Panc1 (cell line): ENCODE measurements around the gene EML6. TPM values are rescaled to one million over a fixed set of nuclear protein-coding genes. Genes with fewer than 3 reads are reported as not detected.

ENCODE experiments used
- ATAC-seq: fragments of 200-7000 bp; cut with Tn5 transposase; 2 replicates; pipeline ENCODE4 v1.9.1; 2020; ENCODE audit warnings: mild to moderate bottlenecking, moderate library complexity
- BruUV-seq: library from RNA; stranded (reverse); fragments of 400-500 nt; replicated peaks from 2 replicates; lab custom pipeline; 2021; lab: Mats Ljungman, UMichigan
- CTCF ChIA-PET: fragments of 300-600 bp; sonication (Branson Sonifier 250); formaldehyde crosslinking; loops from one replicate; lab custom pipeline; 2022; ENCODE audit warnings: antibody characterized with exemption; lab: Charles Lee
- POLR2A ChIA-PET: fragments of 300-600 bp; sonication (Branson Sonifier 250); formaldehyde crosslinking; loops from one replicate; lab custom pipeline; 2022; ENCODE audit warnings: antibody characterized with exemption; lab: Charles Lee
- DNase-seq: peaks from one replicate; pipeline ENCODE4 v3.0.0-alpha.2; 2010; ENCODE audit warnings: low read depth, low spot score
- H3K27ac ChIP-seq: 2 replicates; pipeline ENCODE4 v1.5.1; 2011; ENCODE audit warnings: mild to moderate bottlenecking, low read length, inconsistent platforms
- H3K27me3 ChIP-seq: fragments of 200-500 bp; sonication (Bioruptor generic); 2 replicates; pipeline ENCODE4 v1.6.0; 2014; ENCODE audit warnings: low read length, inconsistent platforms; ENCODE audit not compliant: control insufficient read depth, insufficient read depth
- H3K36me3 ChIP-seq: fragments of 200-500 bp; sonication (Bioruptor generic); 2 replicates; pipeline ENCODE4 v1.5.1; 2014; ENCODE audit warnings: inconsistent platforms, mild to moderate bottlenecking, low read length, moderate library complexity; ENCODE audit not compliant: control insufficient read depth, insufficient read depth
- H3K4me1 ChIP-seq: 2 replicates; pipeline ENCODE4 v1.5.1; 2011; ENCODE audit warnings: inconsistent platforms, mild to moderate bottlenecking, low read length, moderate library complexity; ENCODE audit not compliant: control insufficient read depth, insufficient read depth
- H3K4me3 ChIP-seq, 2 experiments: 2 replicates each; pipeline ENCODE4 v1.5.1; 2011 to 2012; ENCODE audit warnings: low read depth in 2 of 2, low read length in 2 of 2, mild to moderate bottlenecking in 2 of 2, inconsistent platforms in 1 of 2, moderate library complexity in 1 of 2
- H3K9me3 ChIP-seq: fragments of 200-500 bp; sonication (Bioruptor generic); 2 replicates; pipeline ENCODE4 v1.5.1; 2014; ENCODE audit warnings: low read depth, mild to moderate bottlenecking, inconsistent platforms, low read length, moderate library complexity; ENCODE audit not compliant: control insufficient read depth, insufficient read depth
- CTCF ChIP-seq: fragments of 450-650 bp; IDR thresholded peaks from 2 replicates; pipeline ENCODE4 v1.5.1; 2017; ENCODE audit warnings: mild to moderate bottlenecking
- POLR2AphosphoS5 ChIP-seq: IDR thresholded peaks from 2 replicates; pipeline ENCODE4 v1.6.1; 2012; ENCODE audit warnings: mild to moderate bottlenecking, low read depth, low read length, moderate library complexity
- REST ChIP-seq, 2 experiments: IDR thresholded peaks; 2 replicates each; pipeline ENCODE4 v1.6.1; 2011 to 2012; ENCODE audit warnings: low read depth in 2 of 2, control low read depth in 1 of 2, low read length in 1 of 2, mild to moderate bottlenecking in 1 of 2, moderate library complexity in 1 of 2; ENCODE audit not compliant: insufficient read depth in 1 of 2
- SIN3A ChIP-seq: IDR thresholded peaks from 2 replicates; pipeline ENCODE4 v1.6.1; 2012; ENCODE audit warnings: low read depth, mild to moderate bottlenecking, low read length, moderate library complexity, borderline replicate concordance; ENCODE audit not compliant: insufficient read depth
- TCF7L2 ChIP-seq: IDR thresholded peaks from 2 replicates; pipeline ENCODE4 v1.6.1; 2011; ENCODE audit warnings: mild to moderate bottlenecking, low read depth, low read length, inconsistent platforms
- in situ Hi-C: cut with HindIII; loops from 2 replicates; pipeline ENCODE4 v1.10.0; 2016; ENCODE audit warnings: low sequenced_read_pairs, low pct_unique_long_range_greater_than_20kb
- intact Hi-C: fragments of 100-400 bp; cut with micrococcal nuclease; formaldehyde crosslinking; loops from one replicate; pipeline ENCODE4 v1.10.0; 2022; ENCODE audit not compliant: unreplicated experiment
- total RNA-seq: library from RNA; stranded (reverse); gene quantifications from one replicate; pipeline ENCODE4 v1.2.1, GENCODE V29; 2021; ENCODE audit not compliant: unreplicated experiment

The EML6 gene
- total RNA-seq, 1 experiment from 2014 or later, result 6.3 TPM

- TF ChIP-seq TCF7L2 (no peak), POLR2AphosphoS5 (no peak), CTCF (no peak), SIN3A (no peak), REST (IDR thresholded peaks at IDR 0.05; ENCODE audit: insufficient read depth in 1 of 2, low read depth in 2 of 2, low read length in 1 of 2) (no peak)
- Histone ChIP-seq H3K9me3 (no peaks in the 10 kb centered on the region), H3K4me1 (peaks cover 21% of the 10 kb centered on the region), H3K36me3 (no peaks in the 10 kb centered on the region), H3K27me3 (no peaks in the 10 kb centered on the region), H3K4me3 (no peak overlapping the region), H3K27ac (peak overlapping the region; percentile 56)
- in situ Hi-C loops (no loop called here), intact Hi-C loops (no loop called here)
- BruUV-seq, result no TSS peak
- ATAC-seq (no peak), DNase-seq (no peak)
- CTCF ChIA-PET, result no interaction called here
- POLR2A ChIA-PET, result no interaction called here
These were observed 239.5 kb downstream of the EML6 start for GRCh38 chr2:54962935-54963440.

- DNase-seq (no peak), ATAC-seq (no peak)
- BruUV-seq, result no TSS peak
- no peaks in the 10 kb centered on the region for H3K9me3 ChIP-seq
- no peaks in the 10 kb centered on the region for H3K27me3 ChIP-seq
- no peaks in the 10 kb centered on the region for H3K36me3 ChIP-seq
- intact Hi-C loops, result no loop called here
- no peak overlapping the region for H3K4me3 ChIP-seq
- POLR2A ChIA-PET, result no interaction called here
- peak overlapping the region; percentile 56 for H3K27ac ChIP-seq
- in situ Hi-C loops, result no loop called here
- CTCF ChIA-PET, result no interaction called here
- peaks cover 20% of the 10 kb centered on the region for H3K4me1 ChIP-seq
- TF ChIP-seq CTCF (no peak), TCF7L2 (no peak), POLR2AphosphoS5 (no peak), SIN3A (no peak), REST (IDR thresholded peaks at IDR 0.05; ENCODE audit: insufficient read depth in 1 of 2, low read depth in 2 of 2, low read length in 1 of 2) (no peak)
These were observed 240.0 kb downstream of the EML6 start for GRCh38 chr2:54963476-54963875.
